ENCODE data around the gene GUK1. TPM values are rescaled to one million over a fixed set of nuclear protein-coding genes. Genes with fewer than 3 reads are reported as not detected.

The GUK1 gene
- total RNA-seq, result 100 to 1,000 TPM; 252 to 422 TPM

GRCh38 chr1:228139931-228140723 lies at the start of gene GUK1:
TSS of gene GUK1 (plus strand) at chr1:228140279. CDS start at chr1:228140303, 24 bp downstream.
- peak within 1 kb of the TSS; percentile 92 to 96 for H3K27ac ChIP-seq
- peak; percentile 25 for TF ChIP-seq CTCF (IDR thresholded peaks at IDR 0.05)
- peak within 1 kb of the TSS; percentile 97 for H3K4me3 ChIP-seq
- DNase-seq (ENCODE audit: low spot score), result peak; percentile 100
- H3K36me3 ChIP-seq, result no peaks in the 10 kb centered on the region
- H3K9me3 ChIP-seq, result no peaks in the 10 kb centered on the region
- peak; percentile 97 for ATAC-seq (ENCODE audit: insufficient number of reproducible peaks, low FRiP score, low read depth)
- H3K27me3 ChIP-seq (replicated peaks; ENCODE audit: insufficient read depth), result no peaks in the 10 kb centered on the region
- H3K4me1 ChIP-seq (ENCODE audit: control insufficient read depth in 1 of 2, low read depth in 2 of 2), result peaks cover 37 to 42% of the 10 kb centered on the region in 2 donors

- Histone ChIP-seq H3K36me3 (no peaks in the 10 kb centered on the region), H3K4me1 (ENCODE audit: control insufficient read depth in 1 of 2, low read depth in 2 of 2) (peaks cover 58 to 72% of the 10 kb centered on the region in 2 donors), H3K9me3 (peaks cover 9% of the 10 kb centered on the region), H3K27ac (no peak overlapping the region), H3K27me3 (replicated peaks; ENCODE audit: insufficient read depth) (no peaks in the 10 kb centered on the region), H3K4me3 (no peak overlapping the region)
- TF ChIP-seq CTCF (IDR thresholded peaks at IDR 0.05), result no peak
- DNase-seq (ENCODE audit: low spot score), result no peak
- no peak for ATAC-seq (ENCODE audit: insufficient number of reproducible peaks, low FRiP score, low read depth)
These were observed 49.4 kb upstream of the GUK1 start for GRCh38 chr1:228090613-228091081.

GRCh38 chr1:228091084-228091483 lies 49.0 kb upstream of the GUK1 start:
- Histone ChIP-seq H3K27ac (no peak overlapping the region), H3K4me3 (no peak overlapping the region), H3K4me1 (ENCODE audit: control insufficient read depth in 1 of 2, low read depth in 2 of 2) (peaks cover 54 to 68% of the 10 kb centered on the region in 2 donors), H3K9me3 (peaks cover 9% of the 10 kb centered on the region), H3K27me3 (replicated peaks; ENCODE audit: insufficient read depth) (no peaks in the 10 kb centered on the region), H3K36me3 (no peaks in the 10 kb centered on the region)
- no peak for TF ChIP-seq CTCF (IDR thresholded peaks at IDR 0.05)
- ATAC-seq (ENCODE audit: insufficient number of reproducible peaks, low FRiP score, low read depth), result no peak
- no peak for DNase-seq (ENCODE audit: low spot score)

- Histone ChIP-seq H3K36me3 (peaks cover 5% of the 10 kb centered on the region), H3K4me1 (ENCODE audit: control insufficient read depth in 1 of 2, low read depth in 2 of 2) (peaks cover 39 to 58% of the 10 kb centered on the region in 2 donors), H3K4me3 (no peak overlapping the region), H3K9me3 (peaks cover 9% of the 10 kb centered on the region), H3K27ac (no peak overlapping the region), H3K27me3 (replicated peaks; ENCODE audit: insufficient read depth) (no peaks in the 10 kb centered on the region)
- TF ChIP-seq CTCF (IDR thresholded peaks at IDR 0.05), result no peak
- DNase-seq (ENCODE audit: low spot score) (no peak), ATAC-seq (ENCODE audit: insufficient number of reproducible peaks, low FRiP score, low read depth) (no peak)
These were observed 47.6 kb upstream of the GUK1 start for GRCh38 chr1:228092342-228093049.

Measured in thoracic aorta (tissue), 2 donors.